ENCODE measurements around the gene GPC3.

DNA sequence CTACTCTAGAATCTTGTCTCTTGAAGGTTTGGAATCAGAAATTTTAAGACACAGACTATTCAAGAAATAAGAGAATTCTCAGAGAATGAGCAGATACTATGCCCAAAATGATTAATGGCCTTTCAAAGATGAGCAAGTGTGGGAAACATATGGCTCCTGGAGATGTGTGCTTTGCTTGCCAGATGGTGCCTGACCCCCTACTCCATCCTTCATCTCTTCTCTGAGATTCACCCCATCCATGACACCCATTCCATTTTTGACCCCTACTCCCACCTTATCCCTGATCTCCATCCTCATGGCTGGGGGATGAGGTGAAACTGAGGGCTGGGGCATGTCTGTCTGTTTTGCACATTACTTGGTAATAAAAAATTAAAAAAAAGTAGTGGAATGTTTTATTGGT is 75.5 kb downstream of the GPC3 start:
- TF ChIP-seq, protein P1, sequence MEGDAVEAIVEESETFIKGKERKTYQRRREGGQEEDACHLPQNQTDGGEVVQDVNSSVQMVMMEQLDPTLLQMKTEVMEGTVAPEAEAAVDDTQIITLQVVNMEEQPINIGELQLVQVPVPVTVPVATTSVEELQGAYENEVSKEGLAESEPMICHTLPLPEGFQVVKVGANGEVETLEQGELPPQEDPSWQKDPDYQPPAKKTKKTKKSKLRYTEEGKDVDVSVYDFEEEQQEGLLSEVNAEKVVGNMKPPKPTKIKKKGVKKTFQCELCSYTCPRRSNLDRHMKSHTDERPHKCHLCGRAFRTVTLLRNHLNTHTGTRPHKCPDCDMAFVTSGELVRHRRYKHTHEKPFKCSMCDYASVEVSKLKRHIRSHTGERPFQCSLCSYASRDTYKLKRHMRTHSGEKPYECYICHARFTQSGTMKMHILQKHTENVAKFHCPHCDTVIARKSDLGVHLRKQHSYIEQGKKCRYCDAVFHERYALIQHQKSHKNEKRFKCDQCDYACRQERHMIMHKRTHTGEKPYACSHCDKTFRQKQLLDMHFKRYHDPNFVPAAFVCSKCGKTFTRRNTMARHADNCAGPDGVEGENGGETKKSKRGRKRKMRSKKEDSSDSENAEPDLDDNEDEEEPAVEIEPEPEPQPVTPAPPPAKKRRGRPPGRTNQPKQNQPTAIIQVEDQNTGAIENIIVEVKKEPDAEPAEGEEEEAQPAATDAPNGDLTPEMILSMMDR (IDR thresholded peaks at IDR 0.05): no peak
- no peak for TF ChIP-seq EZH2 (IDR thresholded peaks at IDR 0.05)
